HG03378 (cell line): ENCODE results near the gene EFHD1.
"Not testable (repeated sequence)": the region's sequence is repeated elsewhere in the genome, so short reads cannot be mapped to it uniquely, and the experiment has no call there.

Source experiments
- ATAC-seq: cut with Tn5 transposase; IDR thresholded peaks from one replicate; pipeline ENCODE4 v1.9.1; 2021; ENCODE audit warnings: mild to moderate bottlenecking, moderate library complexity; ENCODE audit not compliant: unreplicated experiment

EFHD1 gene

GRCh38 chr2:232689152-232689910 is 55.9 kb downstream of the EFHD1 start:
- no peak for ATAC-seq

- ATAC-seq, result not testable (repeated sequence)
Observed at GRCh38 chr2:232691117-232691516, 57.7 kb downstream of the EFHD1 start.

- no peak for ATAC-seq
Observed at GRCh38 chr2:232693344-232693743, 59.9 kb downstream of the EFHD1 start.

GRCh38 chr2:232696609-232697058 is 63.2 kb downstream of the EFHD1 start:
- ATAC-seq, result no peak

GRCh38 chr2:232697059-232697806 is 63.8 kb downstream of the EFHD1 start, which contains the start of gene GIGYF2:
GIGYF2 (plus strand) TSS chr2:232697331; CDS start chr2:232735198, 37,867 bp downstream.
- peak; percentile 63 for ATAC-seq

GRCh38 chr2:232697807-232698110 is 64.4 kb downstream of the EFHD1 start:
- ATAC-seq, result peak; percentile 26

- ATAC-seq, result no peak
Observed at GRCh38 chr2:232698556-232699091, 65.2 kb downstream of the EFHD1 start.

GRCh38 chr2:232699110-232699509 is 65.7 kb downstream of the EFHD1 start:
- ATAC-seq, result no peak

GRCh38 chr2:232700154-232700553 is 66.8 kb downstream of the EFHD1 start:
- no peak for ATAC-seq

- no peak for ATAC-seq
Observed at GRCh38 chr2:232707076-232707475, 73.7 kb downstream of the EFHD1 start.

- ATAC-seq, result no peak
Observed at GRCh38 chr2:232713505-232713904, 80.1 kb downstream of the EFHD1 start.

- no peak for ATAC-seq
Observed at GRCh38 chr2:232714969-232715368, 81.6 kb downstream of the EFHD1 start.

GRCh38 chr2:232720056-232720455 is 86.7 kb downstream of the EFHD1 start:
- not testable (repeated sequence) for ATAC-seq

- no peak for ATAC-seq
Observed at GRCh38 chr2:232721261-232721660, 87.9 kb downstream of the EFHD1 start.

- ATAC-seq, result no peak
Observed at GRCh38 chr2:232721882-232722281, 88.5 kb downstream of the EFHD1 start.

GRCh38 chr2:232723027-232723426 is 89.6 kb downstream of the EFHD1 start:
- ATAC-seq, result no peak

GRCh38 chr2:232728785-232729184 is 95.4 kb downstream of the EFHD1 start:
- ATAC-seq, result no peak

GRCh38 chr2:232731470-232731869 is 98.1 kb downstream of the EFHD1 start:
- no peak for ATAC-seq
